Type B pancreatic cell (in vitro differentiated cells): ENCODE results near the gene FLVCR2. TPM values are rescaled to one million over a fixed set of nuclear protein-coding genes. Genes with fewer than 3 reads are reported as not detected.

Experiments
- DNase-seq: peaks from one replicate; pipeline ENCODE4 v3.0.0; 2021; ENCODE audit warnings: mixed read lengths; ENCODE audit not compliant: unreplicated experiment; ENCODE audit errors: extremely low spot score
- H3K27ac Mint-ChIP-seq: 2 replicates; pipeline ENCODE4 v1.8.0; 2021; ENCODE audit warnings: mild to moderate bottlenecking, mixed read lengths
- H3K27me3 Mint-ChIP-seq: 2 replicates; pipeline ENCODE4 v1.8.0; 2021; ENCODE audit warnings: mixed read lengths
- H3K36me3 Mint-ChIP-seq: 2 replicates; pipeline ENCODE4 v1.8.0; 2021; ENCODE audit warnings: mixed read lengths
- H3K4me1 Mint-ChIP-seq: one replicate; pipeline ENCODE4 v1.8.0; 2021; ENCODE audit warnings: mixed read lengths; ENCODE audit not compliant: unreplicated experiment
- H3K4me3 Mint-ChIP-seq: 2 replicates; pipeline ENCODE4 v1.8.0; 2021; ENCODE audit warnings: mild to moderate bottlenecking, mixed read lengths
- H3K9me3 Mint-ChIP-seq: 2 replicates; pipeline ENCODE4 v1.8.0; 2021; ENCODE audit warnings: mixed read lengths
- CTCF ChIP-seq: fragments of 200-600 bp; sonication (generic); conservative IDR thresholded peaks from 2 replicates; pipeline ENCODE4 v1.5.0; 2021; ENCODE audit warnings: antibody characterized with exemption, mild to moderate bottlenecking
- long read RNA-seq: library from polyadenylated mRNA; unstranded; transcript quantifications from one replicate; pipeline ENCODE4 v2.0.0, GENCODE V29; 2020
- total RNA-seq: library from RNA; stranded (reverse); gene quantifications from 2 replicates; pipeline ENCODE4 v1.2.1, GENCODE V29; 2021; ENCODE audit warnings: low replicate concordance

The FLVCR2 gene
- total RNA-seq: 5.6 and 11.8 TPM in 2 replicates
- long read RNA-seq, transcript FLVCR2-201 (10 exons, 3,632 nt): major isoform, 22 of 39 reads
- long read RNA-seq, partial matches to known transcripts: 8 of 39 reads
- long read RNA-seq, other reads (novel, unspliced or antisense): 9 of 39 reads

- no peak for TF ChIP-seq CTCF
- peaks cover 6% of the 10 kb centered on the region for H3K4me1 Mint-ChIP-seq
- no peaks in the 10 kb centered on the region for H3K36me3 Mint-ChIP-seq
- peak within 1 kb of the TSS; percentile 86 for H3K27ac Mint-ChIP-seq
- H3K4me3 Mint-ChIP-seq: no peak within 1 kb of the TSS
- H3K9me3 Mint-ChIP-seq: no peaks in the 10 kb centered on the region
- H3K27me3 Mint-ChIP-seq: peaks cover 16% of the 10 kb centered on the region
- peak; percentile 75 for DNase-seq
Measured at GRCh38 chr14:75578102-75578785, at the start of gene FLVCR2. TSS of gene FLVCR2 (plus strand) at chr14:75578620. CDS start at chr14:75578973, 353 bp downstream.

- H3K27me3 Mint-ChIP-seq: no peaks in the 10 kb centered on the region
- H3K27ac Mint-ChIP-seq: no peak overlapping the region
- H3K36me3 Mint-ChIP-seq: no peaks in the 10 kb centered on the region
- no peak overlapping the region for H3K4me3 Mint-ChIP-seq
- TF ChIP-seq CTCF: no peak
- H3K4me1 Mint-ChIP-seq: peaks cover 5% of the 10 kb centered on the region
- peak; percentile 15 for DNase-seq
- H3K9me3 Mint-ChIP-seq: no peaks in the 10 kb centered on the region
Measured at GRCh38 chr14:75531256-75531655, 47.2 kb upstream of the FLVCR2 start.

- no peak for DNase-seq
- Mint-ChIP-seq H3K9me3 (no peaks in the 10 kb centered on the region), H3K36me3 (no peaks in the 10 kb centered on the region), H3K4me3 (no peak overlapping the region), H3K27ac (no peak overlapping the region), H3K27me3 (no peaks in the 10 kb centered on the region), H3K4me1 (peaks cover 6% of the 10 kb centered on the region)
- TF ChIP-seq CTCF: no peak
Measured at GRCh38 chr14:75531660-75532317, 46.6 kb upstream of the FLVCR2 start.

GRCh38 chr14:75533791-75534555, 44.4 kb upstream of the FLVCR2 start:
- Mint-ChIP-seq H3K9me3 (no peaks in the 10 kb centered on the region), H3K27me3 (no peaks in the 10 kb centered on the region), H3K4me1 (peaks cover 10% of the 10 kb centered on the region), H3K27ac (no peak overlapping the region), H3K4me3 (no peak overlapping the region), H3K36me3 (no peaks in the 10 kb centered on the region)
- no peak for TF ChIP-seq CTCF
- DNase-seq: peak; percentile 1

- peaks cover 10% of the 10 kb centered on the region for H3K4me1 Mint-ChIP-seq
- H3K27ac Mint-ChIP-seq: no peak overlapping the region
- H3K9me3 Mint-ChIP-seq: no peaks in the 10 kb centered on the region
- no peaks in the 10 kb centered on the region for H3K27me3 Mint-ChIP-seq
- TF ChIP-seq CTCF: no peak
- no peak overlapping the region for H3K4me3 Mint-ChIP-seq
- DNase-seq: no peak
- H3K36me3 Mint-ChIP-seq: no peaks in the 10 kb centered on the region
Measured at GRCh38 chr14:75535164-75535898, 43.1 kb upstream of the FLVCR2 start.
